CD14-positive monocyte (primary cell): Measurements from ENCODE around the gene UPK1B. TPM values are rescaled to one million over a fixed set of nuclear protein-coding genes. Genes with fewer than 3 reads are reported as not detected.

Experiments used
- DNase-seq, 3 donors: peaks; one replicate each; pipeline ENCODE4 v3.0.0-alpha.2; 2011 to 2022
- H2AFZ ChIP-seq: 2 replicates; pipeline ENCODE4 v1.6.0; 2012; ENCODE audit warnings: mild to moderate bottlenecking, low read depth, low read length, inconsistent platforms; ENCODE audit not compliant: insufficient read depth, poor library complexity, severe bottlenecking
- H3K27ac ChIP-seq, 2 donors: 1 replicate in 1 of 2; 2 replicates in 1 of 2; pipeline ENCODE4 v1.5.1; 2012 to 2013; ENCODE audit warnings: low read length in 2 of 2, control low read depth in 1 of 2, inconsistent platforms in 1 of 2, low read depth in 1 of 2, mild to moderate bottlenecking in 1 of 2
- H3K27me3 ChIP-seq, 2 donors: one replicate each; pipeline versions ENCODE4 v1.6.0 to v1.6.1; 2011 to 2013; ENCODE audit warnings: low read length in 2 of 2; ENCODE audit not compliant: control insufficient read depth in 2 of 2, insufficient read depth in 2 of 2
- H3K36me3 ChIP-seq, 2 donors: replicated peaks in 1 of 2; 1 replicate in 1 of 2; 2 replicates in 1 of 2; pipeline versions ENCODE4 v1.5.1 to v1.6.1; 2012 to 2013; ENCODE audit warnings: low read length in 2 of 2, control low read depth in 1 of 2, inconsistent platforms in 1 of 2, mild to moderate bottlenecking in 1 of 2; ENCODE audit not compliant: insufficient read depth in 2 of 2, control insufficient read depth in 1 of 2
- H3K4me1 ChIP-seq, 2 donors: 1 replicate in 1 of 2; 2 replicates in 1 of 2; pipeline versions ENCODE4 v1.5.1 to v1.6.1; 2012 to 2013; ENCODE audit warnings: low read length in 2 of 2, control low read depth in 1 of 2, inconsistent platforms in 1 of 2, mild to moderate bottlenecking in 1 of 2, moderate library complexity in 1 of 2; ENCODE audit not compliant: insufficient read depth in 2 of 2, control insufficient read depth in 1 of 2
- H3K4me2 ChIP-seq: replicated peaks from 2 replicates; pipeline ENCODE3; 2012; ENCODE audit warnings: low read length, moderate library complexity, mild to moderate bottlenecking; ENCODE audit not compliant: poor library complexity, severe bottlenecking; ENCODE audit errors: extremely low read depth
- H3K4me3 ChIP-seq, 3 experiments: fragments of 200-600 bp in 1 of 3; sonication (generic) in 1 of 3; replicated peaks in 1 of 3; 1 replicate in 2 of 3; 2 replicates in 1 of 3; pipeline ENCODE4 v1.5.1; 2011 to 2013; ENCODE audit warnings: low read length in 3 of 3, mild to moderate bottlenecking in 3 of 3, control low read depth in 2 of 3, low read depth in 2 of 3, inconsistent platforms in 1 of 3, moderate library complexity in 1 of 3
- H3K79me2 ChIP-seq: 2 replicates; pipeline ENCODE4 v1.6.0; 2012; ENCODE audit warnings: mild to moderate bottlenecking, control low read depth, inconsistent platforms, low read length, moderate library complexity; ENCODE audit not compliant: insufficient read depth
- H3K9ac ChIP-seq: 2 replicates; pipeline ENCODE4 v1.6.0; 2017; ENCODE audit warnings: low read length, mild to moderate bottlenecking; ENCODE audit not compliant: insufficient read depth, poor library complexity, severe bottlenecking
- H3K9me3 ChIP-seq, 2 donors: replicated peaks in 1 of 2; 1 replicate in 1 of 2; 2 replicates in 1 of 2; pipeline versions ENCODE4 v1.5.1 to v1.6.1; 2012 to 2013; ENCODE audit warnings: low read length in 2 of 2, control low read depth in 1 of 2; ENCODE audit not compliant: control insufficient read depth in 1 of 2, insufficient read depth in 1 of 2
- H4K20me1 ChIP-seq: 2 replicates; pipeline ENCODE4 v1.6.0; 2012; ENCODE audit warnings: mild to moderate bottlenecking, low read length, control low read depth, moderate library complexity; ENCODE audit not compliant: insufficient read depth
- H3K27ac Mint-ChIP-seq, 7 donors: one replicate each; pipeline ENCODE4 v1.8.0; 2020; ENCODE audit warnings: mild to moderate bottlenecking in 7 of 7, mixed read lengths in 7 of 7, moderate library complexity in 6 of 7, inconsistent platforms in 2 of 7
- H3K27me3 Mint-ChIP-seq, 3 donors: one replicate each; pipeline ENCODE4 v1.8.0; 2021 to 2022; ENCODE audit warnings: low read depth in 3 of 3, mild to moderate bottlenecking in 3 of 3, mixed read lengths in 3 of 3, moderate library complexity in 3 of 3, inconsistent platforms in 1 of 3
- H3K36me3 Mint-ChIP-seq, 2 donors: one replicate each; pipeline ENCODE4 v1.8.0; 2020; ENCODE audit warnings: mixed read lengths in 2 of 2, inconsistent platforms in 1 of 2, mild to moderate bottlenecking in 1 of 2
- H3K4me1 Mint-ChIP-seq: one replicate; pipeline ENCODE4 v1.8.0; 2020; ENCODE audit warnings: mild to moderate bottlenecking, mixed read lengths
- H3K4me3 Mint-ChIP-seq, 2 donors: one replicate each; pipeline ENCODE4 v1.8.0; 2020; ENCODE audit warnings: mild to moderate bottlenecking in 2 of 2, mixed read lengths in 2 of 2, moderate library complexity in 1 of 2
- H3K9me3 Mint-ChIP-seq, 7 donors: one replicate each; pipeline ENCODE4 v1.8.0; 2020 to 2022; ENCODE audit warnings: mixed read lengths in 7 of 7, mild to moderate bottlenecking in 6 of 7, moderate library complexity in 6 of 7, inconsistent platforms in 2 of 7
- WGBS: methylation state at CpG from one replicate; pipeline ENCODE4 v1.1.5; 2013; ENCODE audit warnings: missing lambda C conversion rate; ENCODE audit not compliant: insufficient coverage; 5-methylcytosine and 5-hydroxymethylcytosine counted together
- intact Hi-C, 2 donors: fragments of 100-400 bp; cut with micrococcal nuclease; formaldehyde crosslinking; loops; one replicate each; pipeline versions ENCODE4 v1.15.0 to v1.15.1; 2023
- polyA plus RNA-seq, 3 donors: library from polyadenylated mRNA; depleted of rRNA in 1 of 3; unstranded in 2 of 3; stranded (reverse) in 1 of 3; fragments of 300-500 nt in 2 of 3; fragments of >200 nt in 1 of 3; fragmentation: Illumina TruSeq in 2 of 3; gene quantifications; 1 replicate in 2 of 3; 2 replicates in 1 of 3; pipeline ENCODE4 v1.2.3, GENCODE V29; 2012 to 2021
- TF ChIP-seq, protein P1 (sequence below): fragments of 200-600 bp; IDR thresholded peaks from one replicate; pipeline ENCODE4 v1.8.0; 2022; ENCODE audit warnings: antibody characterized with exemption, mild to moderate bottlenecking

Gene UPK1B
- polyA plus RNA-seq, 3 donors: not detected

GRCh38 chr3:119149484-119149883 lies 23.9 kb upstream of the UPK1B start:
- peaks cover 0 to 2% (median 1%) of the 10 kb centered on the region in 3 donors for H3K27me3 Mint-ChIP-seq
- intact Hi-C loops: no loop called here
- no peak overlapping the region for H3K27ac Mint-ChIP-seq

GRCh38 chr3:119156868-119157267 lies 16.5 kb upstream of the UPK1B start:
- Mint-ChIP-seq H3K27me3 (peaks cover 0 to 2% (median 1%) of the 10 kb centered on the region in 3 donors), H3K4me3 (no peak overlapping the region), H3K27ac (no peak overlapping the region), H3K36me3 (no peaks in the 10 kb centered on the region), H3K4me1 (no peaks in the 10 kb centered on the region), H3K9me3 (peaks cover 26 to 40% (median 37%) of the 10 kb centered on the region in 7 donors)
- Histone ChIP-seq H3K9ac (no peak overlapping the region), H3K79me2 (no peaks in the 10 kb centered on the region), H3K9me3 (peaks cover 14 to 19% of the 10 kb centered on the region in 2 donors), H3K4me1 (no peaks in the 10 kb centered on the region), H3K27ac (no peak overlapping the region), H4K20me1 (no peaks in the 10 kb centered on the region), H3K4me2 (no peak overlapping the region), H3K36me3 (no peaks in the 10 kb centered on the region), H3K4me3 (no peak overlapping the region), H3K27me3 (no peaks in the 10 kb centered on the region), H2AFZ (no peak overlapping the region)
- TF ChIP-seq, protein P1, sequence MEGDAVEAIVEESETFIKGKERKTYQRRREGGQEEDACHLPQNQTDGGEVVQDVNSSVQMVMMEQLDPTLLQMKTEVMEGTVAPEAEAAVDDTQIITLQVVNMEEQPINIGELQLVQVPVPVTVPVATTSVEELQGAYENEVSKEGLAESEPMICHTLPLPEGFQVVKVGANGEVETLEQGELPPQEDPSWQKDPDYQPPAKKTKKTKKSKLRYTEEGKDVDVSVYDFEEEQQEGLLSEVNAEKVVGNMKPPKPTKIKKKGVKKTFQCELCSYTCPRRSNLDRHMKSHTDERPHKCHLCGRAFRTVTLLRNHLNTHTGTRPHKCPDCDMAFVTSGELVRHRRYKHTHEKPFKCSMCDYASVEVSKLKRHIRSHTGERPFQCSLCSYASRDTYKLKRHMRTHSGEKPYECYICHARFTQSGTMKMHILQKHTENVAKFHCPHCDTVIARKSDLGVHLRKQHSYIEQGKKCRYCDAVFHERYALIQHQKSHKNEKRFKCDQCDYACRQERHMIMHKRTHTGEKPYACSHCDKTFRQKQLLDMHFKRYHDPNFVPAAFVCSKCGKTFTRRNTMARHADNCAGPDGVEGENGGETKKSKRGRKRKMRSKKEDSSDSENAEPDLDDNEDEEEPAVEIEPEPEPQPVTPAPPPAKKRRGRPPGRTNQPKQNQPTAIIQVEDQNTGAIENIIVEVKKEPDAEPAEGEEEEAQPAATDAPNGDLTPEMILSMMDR: no peak
- DNase-seq: no peak
- intact Hi-C loops: no loop called here

More at GRCh38 chr3:119149484-119149883, 23.9 kb upstream of the UPK1B start:
- no CpG with 5 or more reads among the region's 4 CpGs for WGBS
- Histone ChIP-seq H3K4me3 (no peak overlapping the region), H3K36me3 (no peaks in the 10 kb centered on the region), H3K27ac (no peak overlapping the region), H3K9ac (no peak overlapping the region), H3K79me2 (no peaks in the 10 kb centered on the region), H2AFZ (no peak overlapping the region), H3K27me3 (no peaks in the 10 kb centered on the region), H3K4me2 (no peak overlapping the region), H3K9me3 (no peaks in the 10 kb centered on the region), H3K4me1 (no peaks in the 10 kb centered on the region), H4K20me1 (no peaks in the 10 kb centered on the region)
- Mint-ChIP-seq H3K4me3 (no peak overlapping the region), H3K9me3 (peaks cover 4 to 13% (median 8%) of the 10 kb centered on the region in 7 donors), H3K36me3 (no peaks in the 10 kb centered on the region), H3K4me1 (no peaks in the 10 kb centered on the region)
- TF ChIP-seq, protein P1: no peak
- no peak for DNase-seq
